ENCODE data around the gene CLIP2.
"Not testable (repeated sequence)": the region's sequence is repeated elsewhere in the genome, so short reads cannot be mapped to it uniquely, and the experiment has no call there.

CLIP2 gene

DNA sequence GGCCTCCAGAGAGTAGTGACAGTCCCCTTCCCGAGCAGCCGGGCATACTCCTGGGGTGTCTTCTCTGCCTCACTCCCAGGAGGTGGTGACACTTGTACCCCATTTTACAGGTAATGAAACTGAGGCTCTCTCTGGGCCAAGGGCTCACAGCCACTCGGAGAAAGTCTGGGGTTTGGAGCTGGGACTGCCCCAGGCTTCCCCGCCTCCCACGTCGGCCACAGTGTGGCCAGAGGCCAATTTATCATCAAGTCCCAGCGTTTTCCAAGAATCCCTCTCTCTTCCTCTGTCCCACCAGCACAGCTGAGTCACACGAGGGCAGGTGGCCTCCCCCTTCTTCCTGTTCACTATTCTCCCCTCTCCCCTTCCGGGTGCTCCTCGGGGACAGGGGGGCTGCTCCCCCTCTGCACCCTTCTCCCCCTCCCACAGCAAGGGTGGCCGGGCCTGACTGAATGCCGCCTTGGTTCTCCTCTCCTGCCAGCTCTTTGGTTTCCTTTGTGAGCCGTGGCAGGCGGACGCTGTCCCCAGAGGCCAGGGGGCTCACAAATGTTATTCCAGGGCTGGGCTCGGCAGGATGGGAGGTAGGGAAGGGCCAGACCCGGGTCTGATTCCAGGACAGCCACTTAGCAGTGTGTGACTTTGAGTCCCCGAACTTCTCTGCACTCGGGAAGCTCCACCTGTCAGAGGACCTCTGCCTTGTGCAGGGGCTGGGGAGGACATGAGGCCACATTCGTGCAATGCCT is 17.7 kb downstream of the CLIP2 start:
- H3K4me3 ChIP-seq (ENCODE audit: low read depth, low read length) = no peak overlapping the region
- TF ChIP-seq, protein P1, sequence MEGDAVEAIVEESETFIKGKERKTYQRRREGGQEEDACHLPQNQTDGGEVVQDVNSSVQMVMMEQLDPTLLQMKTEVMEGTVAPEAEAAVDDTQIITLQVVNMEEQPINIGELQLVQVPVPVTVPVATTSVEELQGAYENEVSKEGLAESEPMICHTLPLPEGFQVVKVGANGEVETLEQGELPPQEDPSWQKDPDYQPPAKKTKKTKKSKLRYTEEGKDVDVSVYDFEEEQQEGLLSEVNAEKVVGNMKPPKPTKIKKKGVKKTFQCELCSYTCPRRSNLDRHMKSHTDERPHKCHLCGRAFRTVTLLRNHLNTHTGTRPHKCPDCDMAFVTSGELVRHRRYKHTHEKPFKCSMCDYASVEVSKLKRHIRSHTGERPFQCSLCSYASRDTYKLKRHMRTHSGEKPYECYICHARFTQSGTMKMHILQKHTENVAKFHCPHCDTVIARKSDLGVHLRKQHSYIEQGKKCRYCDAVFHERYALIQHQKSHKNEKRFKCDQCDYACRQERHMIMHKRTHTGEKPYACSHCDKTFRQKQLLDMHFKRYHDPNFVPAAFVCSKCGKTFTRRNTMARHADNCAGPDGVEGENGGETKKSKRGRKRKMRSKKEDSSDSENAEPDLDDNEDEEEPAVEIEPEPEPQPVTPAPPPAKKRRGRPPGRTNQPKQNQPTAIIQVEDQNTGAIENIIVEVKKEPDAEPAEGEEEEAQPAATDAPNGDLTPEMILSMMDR (IDR thresholded peaks at IDR 0.05; ENCODE audit: low read depth, low read length, missing control alignments) = no peak
- DNase-seq (ENCODE audit: low read depth) = no peak

GRCh38 chr7:74307738-74308505 is 18.7 kb downstream of the CLIP2 start:
- no peak overlapping the region for H3K4me3 ChIP-seq (ENCODE audit: low read depth, low read length)
- TF ChIP-seq, protein P1 (IDR thresholded peaks at IDR 0.05; ENCODE audit: low read depth, low read length, missing control alignments) = no peak

GRCh38 chr7:74309181-74309580 is 20.0 kb downstream of the CLIP2 start:
- TF ChIP-seq, protein P1 (IDR thresholded peaks at IDR 0.05; ENCODE audit: low read depth, low read length, missing control alignments) = no peak
- no peak for DNase-seq (ENCODE audit: low read depth)
- H3K4me3 ChIP-seq (ENCODE audit: low read depth, low read length) = no peak overlapping the region

More at GRCh38 chr7:74307738-74308505, 18.7 kb downstream of the CLIP2 start:
- DNase-seq (ENCODE audit: low read depth) = no peak

DNA sequence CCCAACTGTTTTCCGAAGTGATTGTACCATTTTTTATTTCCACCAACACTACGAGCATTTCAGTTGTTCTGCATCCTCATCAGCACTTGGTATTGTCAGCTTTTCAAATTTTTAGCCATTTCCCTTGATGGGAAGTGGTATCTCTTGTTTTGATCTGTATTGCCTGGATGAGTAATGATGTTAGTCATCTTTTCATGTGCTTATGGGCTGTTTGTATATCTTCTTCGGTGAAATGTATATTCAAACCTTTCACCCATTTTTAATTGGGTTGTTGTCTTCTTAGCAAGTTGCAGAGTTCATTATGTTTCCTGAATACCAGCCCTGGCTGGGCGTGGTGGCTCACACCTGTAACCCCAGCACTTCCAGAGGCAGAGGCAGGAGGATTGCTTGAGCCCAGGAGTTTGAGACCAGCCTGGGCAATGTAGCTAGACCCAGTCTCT is 22.1 kb downstream of the CLIP2 start:
- no peak overlapping the region for H3K4me3 ChIP-seq (ENCODE audit: low read depth, low read length)
- DNase-seq (ENCODE audit: low read depth) = no peak
- TF ChIP-seq, protein P1 (IDR thresholded peaks at IDR 0.05; ENCODE audit: low read depth, low read length, missing control alignments) = no peak

DNA sequence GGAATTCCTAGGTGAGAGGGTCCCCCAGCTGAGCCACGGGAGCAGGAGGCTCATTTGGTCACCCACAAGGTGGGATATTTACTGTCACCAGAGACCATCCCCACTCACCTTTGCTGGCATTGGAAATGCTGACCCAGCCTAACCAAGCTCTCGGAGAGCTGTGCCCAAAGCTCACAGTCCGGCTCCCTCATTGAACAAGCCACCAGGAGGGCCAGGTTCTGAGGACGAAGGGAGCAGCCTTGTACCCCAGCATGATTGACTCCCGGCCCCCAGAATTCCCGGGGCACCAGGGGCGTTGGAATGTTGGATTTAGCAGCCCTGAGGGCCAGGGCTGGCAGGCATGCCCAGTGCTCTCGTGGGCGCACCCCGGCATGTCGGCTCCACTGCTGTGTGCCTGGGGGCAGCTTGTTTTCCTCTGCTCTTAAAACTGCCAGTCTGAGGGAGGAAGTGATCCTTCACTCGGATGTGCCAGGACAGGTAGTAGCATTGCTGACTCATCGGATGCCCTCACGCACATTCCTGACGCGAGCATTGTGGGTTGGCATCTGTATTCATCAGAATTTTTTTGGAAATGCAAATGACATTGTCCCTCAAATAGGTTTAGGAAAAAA is 23.3 kb downstream of the CLIP2 start:
- TF ChIP-seq, protein P1 (IDR thresholded peaks at IDR 0.05; ENCODE audit: low read depth, low read length, missing control alignments) = no peak
- H3K4me3 ChIP-seq (ENCODE audit: low read depth, low read length) = no peak overlapping the region
- DNase-seq (ENCODE audit: low read depth) = no peak

GRCh38 chr7:74315891-74316290 is 26.7 kb downstream of the CLIP2 start:
- not testable (repeated sequence) for DNase-seq (ENCODE audit: low read depth); H3K4me3 ChIP-seq (ENCODE audit: low read depth, low read length)

GRCh38 chr7:74317146-74317782 is 28.1 kb downstream of the CLIP2 start:
- no peak overlapping the region for H3K4me3 ChIP-seq (ENCODE audit: low read depth, low read length)
- TF ChIP-seq, protein P1 (IDR thresholded peaks at IDR 0.05; ENCODE audit: low read depth, low read length, missing control alignments) = no peak
- DNase-seq (ENCODE audit: low read depth) = no peak
